ENCODE data around the gene RBP4.

Gene RBP4

GRCh38 chr10:93629647-93630305 is 28.7 kb upstream of the RBP4 start:
- ATAC-seq: no peak
- TF ChIP-seq BACH2 (CRISPR knock-in tag; IDR thresholded peaks at IDR 0.05; ENCODE audit: borderline replicate concordance): no peak
- TF ChIP-seq PPARA (CRISPR knock-in tag; IDR thresholded peaks at IDR 0.05; ENCODE audit: borderline replicate concordance): no peak
- TF ChIP-seq TOX (CRISPR knock-in tag; IDR thresholded peaks at IDR 0.05; ENCODE audit: borderline replicate concordance): no peak
- TF ChIP-seq ARNTL (CRISPR knock-in tag; IDR thresholded peaks at IDR 0.05; ENCODE audit: borderline replicate concordance, low read depth): no peak
- no peak for TF ChIP-seq ESRRG (CRISPR knock-in tag; IDR thresholded peaks at IDR 0.05)
- no peak for TF ChIP-seq GLIS3 (CRISPR knock-in tag; IDR thresholded peaks at IDR 0.05)
- no peak for TF ChIP-seq ZC3H10 (CRISPR knock-in tag; IDR thresholded peaks at IDR 0.05)

GRCh38 chr10:93628858-93629257 is 27.8 kb upstream of the RBP4 start:
- no peak for TF ChIP-seq TOX (CRISPR knock-in tag; IDR thresholded peaks at IDR 0.05; ENCODE audit: borderline replicate concordance)
- no peak for TF ChIP-seq ESRRG (CRISPR knock-in tag; IDR thresholded peaks at IDR 0.05)
- no peak for TF ChIP-seq ZNF8 (CRISPR knock-in tag; IDR thresholded peaks at IDR 0.05)
- TF ChIP-seq OSR1 (CRISPR knock-in tag; IDR thresholded peaks at IDR 0.05): no peak
- TF ChIP-seq ZNF565 (CRISPR knock-in tag; conservative IDR thresholded peaks at IDR 0.05; ENCODE audit: low read depth): no peak
- TF ChIP-seq BACH2 (CRISPR knock-in tag; IDR thresholded peaks at IDR 0.05; ENCODE audit: borderline replicate concordance): no peak
- TF ChIP-seq CSDC2 (CRISPR knock-in tag; IDR thresholded peaks at IDR 0.05): no peak
- no peak for TF ChIP-seq CSRNP3 (CRISPR knock-in tag; IDR thresholded peaks at IDR 0.05)
- TF ChIP-seq ZFP30 (CRISPR knock-in tag; IDR thresholded peaks at IDR 0.05): no peak
- no peak for TF ChIP-seq ZC3H10 (CRISPR knock-in tag; IDR thresholded peaks at IDR 0.05)
- TF ChIP-seq ISL1 (CRISPR knock-in tag; IDR thresholded peaks at IDR 0.05): no peak
- no peak for TF ChIP-seq TCF4 (CRISPR knock-in tag; IDR thresholded peaks at IDR 0.05; ENCODE audit: borderline replicate concordance)
- no peak for TF ChIP-seq TSHZ2 (CRISPR knock-in tag; IDR thresholded peaks at IDR 0.05)
- TF ChIP-seq CREB5 (CRISPR knock-in tag; IDR thresholded peaks at IDR 0.05; ENCODE audit: low read depth): no peak
- ATAC-seq: no peak

GRCh38 chr10:93622942-93623341 is 21.9 kb upstream of the RBP4 start:
- no peak for ATAC-seq
- TF ChIP-seq CSDC2 (CRISPR knock-in tag; IDR thresholded peaks at IDR 0.05) (no peak), GLIS3 (CRISPR knock-in tag; IDR thresholded peaks at IDR 0.05) (no peak), OSR1 (CRISPR knock-in tag; IDR thresholded peaks at IDR 0.05) (no peak), POU6F1 (CRISPR knock-in tag; IDR thresholded peaks at IDR 0.05; ENCODE audit: borderline replicate concordance, low read depth) (no peak), PATZ1 (CRISPR knock-in tag; IDR thresholded peaks at IDR 0.05; ENCODE audit: borderline replicate concordance) (no peak), BACH2 (CRISPR knock-in tag; IDR thresholded peaks at IDR 0.05; ENCODE audit: borderline replicate concordance) (no peak), ARNTL (CRISPR knock-in tag; IDR thresholded peaks at IDR 0.05; ENCODE audit: borderline replicate concordance, low read depth) (no peak), CSRNP3 (CRISPR knock-in tag; IDR thresholded peaks at IDR 0.05) (no peak), ZFP3 (CRISPR knock-in tag; IDR thresholded peaks at IDR 0.05) (no peak), ZNF70 (CRISPR knock-in tag; IDR thresholded peaks at IDR 0.05) (no peak), ZNF8 (CRISPR knock-in tag; IDR thresholded peaks at IDR 0.05) (no peak), ISL1 (CRISPR knock-in tag; IDR thresholded peaks at IDR 0.05) (no peak), SNAI2 (CRISPR knock-in tag; IDR thresholded peaks at IDR 0.05) (no peak), TCF4 (CRISPR knock-in tag; IDR thresholded peaks at IDR 0.05; ENCODE audit: borderline replicate concordance) (no peak), RARB (CRISPR knock-in tag; IDR thresholded peaks at IDR 0.05) (no peak), ZFP30 (CRISPR knock-in tag; IDR thresholded peaks at IDR 0.05) (no peak), ZNF565 (CRISPR knock-in tag; conservative IDR thresholded peaks at IDR 0.05; ENCODE audit: low read depth) (no peak), ESRRG (CRISPR knock-in tag; IDR thresholded peaks at IDR 0.05) (no peak), PPARA (CRISPR knock-in tag; IDR thresholded peaks at IDR 0.05; ENCODE audit: borderline replicate concordance) (no peak), TOX (CRISPR knock-in tag; IDR thresholded peaks at IDR 0.05; ENCODE audit: borderline replicate concordance) (no peak)

Data from SK-N-SH treated with all-trans-retinoic acid at 6 μM for 48 hours (cell line).